C1 segment of cervical spinal cord (tissue), 14 donors: ENCODE data around the gene AANAT.
"Not testable (repeated sequence)": the region's sequence is repeated elsewhere in the genome, so short reads cannot be mapped to it uniquely, and the experiment has no call there.

ENCODE experiments used
- DNase-seq, 14 donors: peaks; one replicate each; lab custom pipeline; 2025; lab: John Stamatoyannopoulos, UW

Gene AANAT

DNA sequence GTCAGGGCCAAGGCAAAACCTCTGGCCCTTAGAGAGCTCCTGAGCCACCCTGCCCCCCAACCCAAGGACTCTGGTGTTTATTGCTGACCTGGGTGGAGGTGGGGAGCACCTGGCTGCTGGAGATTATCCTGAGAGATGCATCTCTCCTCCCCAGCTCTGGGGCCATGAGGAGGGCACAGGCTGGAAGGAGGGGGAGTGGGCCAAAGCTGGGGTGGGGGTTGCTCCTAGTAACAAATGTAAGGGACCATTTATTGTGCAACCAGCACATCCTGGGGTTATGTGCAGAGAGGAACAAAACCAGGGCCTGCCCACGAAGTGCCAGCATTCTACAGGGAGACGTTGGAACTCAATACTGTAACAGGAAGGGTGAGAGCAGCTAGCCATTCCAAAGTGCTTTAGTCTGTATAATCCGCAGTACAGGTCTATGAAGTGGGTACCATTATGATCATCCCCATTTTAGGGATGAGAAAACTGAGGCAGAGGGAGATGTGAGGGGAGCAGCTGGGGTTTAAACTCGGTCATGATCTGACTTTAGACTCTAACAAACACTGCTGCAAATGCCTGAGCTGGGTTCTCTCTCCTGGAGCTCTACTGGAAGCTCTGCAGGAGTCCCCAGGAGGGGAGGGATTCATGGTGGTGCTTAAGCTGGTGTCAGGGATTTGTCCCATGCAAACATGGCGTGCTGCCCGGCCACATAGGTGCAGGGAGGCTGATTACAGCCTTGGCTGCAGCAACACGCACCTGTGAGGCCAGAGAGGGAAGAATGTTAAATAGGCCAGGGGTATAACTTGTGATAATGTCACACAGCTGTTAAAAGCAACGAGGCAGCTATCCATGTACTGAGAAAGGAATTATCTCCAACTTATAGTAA, 35.2 kb downstream of the AANAT start:
- no peak for DNase-seq

DNA sequence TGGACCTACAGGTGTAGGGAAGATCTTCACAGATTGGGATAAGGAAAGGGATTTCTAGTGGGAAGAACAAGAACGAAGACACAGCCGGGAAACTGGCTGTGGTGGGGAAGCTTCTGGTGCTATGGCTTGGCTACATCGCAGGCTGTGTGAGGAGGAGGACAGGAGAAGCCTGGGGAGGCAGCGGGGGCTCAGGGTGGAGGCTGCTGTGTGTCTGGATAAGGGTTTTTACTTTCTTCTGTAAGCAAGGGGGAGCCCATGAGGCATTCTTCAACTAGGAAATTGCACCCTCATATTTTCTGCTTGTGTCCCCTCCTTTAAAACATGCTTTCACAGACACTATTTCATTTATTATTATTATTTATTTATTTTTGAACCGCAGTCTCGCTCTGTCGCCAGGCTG, 36.7 kb downstream of the AANAT start:
- DNase-seq: no peak

DNA sequence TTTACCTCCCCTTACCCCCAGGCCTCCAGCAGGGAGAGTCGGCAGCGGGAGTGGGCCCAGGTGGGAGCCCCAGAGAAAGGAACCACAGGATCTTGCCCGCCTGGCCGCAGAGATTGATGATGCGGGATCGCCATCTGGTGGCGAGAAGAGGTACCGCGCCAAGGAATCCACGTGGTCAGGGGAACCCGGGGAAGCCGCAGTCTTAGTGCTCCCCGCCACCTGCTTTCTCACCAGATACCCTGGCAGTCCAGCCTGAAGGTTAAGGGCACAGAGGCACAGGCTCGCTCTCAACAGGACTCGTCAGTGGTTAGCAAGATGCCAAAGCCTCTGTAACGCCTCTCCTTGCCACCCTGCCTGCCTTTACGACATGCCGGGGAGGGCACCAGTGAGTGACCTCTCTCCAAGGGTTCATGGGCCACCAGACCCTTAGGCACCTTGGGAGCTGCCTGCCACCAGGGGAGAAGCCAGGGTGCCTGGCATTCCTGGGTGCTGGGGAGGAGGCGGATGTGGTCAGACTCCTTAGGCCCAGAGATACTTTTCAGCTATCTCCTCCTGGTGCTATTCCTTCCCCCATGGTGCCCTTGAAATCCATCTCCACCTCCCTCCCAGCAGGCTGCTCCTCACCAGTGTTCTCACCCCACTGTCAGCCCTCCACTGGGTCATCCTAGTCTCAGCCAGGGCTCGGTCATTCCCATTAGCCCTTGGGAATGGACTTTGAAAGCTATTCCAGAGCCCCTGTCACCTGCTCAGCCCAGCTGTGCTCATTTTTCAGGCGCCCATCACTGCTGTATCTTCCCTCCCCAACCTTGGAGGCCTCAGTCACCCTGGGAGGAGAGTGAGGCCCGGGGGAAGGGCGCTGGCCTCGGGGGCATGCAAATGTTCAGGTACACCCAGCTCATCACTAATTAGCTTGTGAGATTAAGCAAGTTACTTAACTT, 39.3 kb downstream of the AANAT start:
- DNase-seq: peak in 13 of 14 donors; percentile 33 to 85 (median 69)

DNA sequence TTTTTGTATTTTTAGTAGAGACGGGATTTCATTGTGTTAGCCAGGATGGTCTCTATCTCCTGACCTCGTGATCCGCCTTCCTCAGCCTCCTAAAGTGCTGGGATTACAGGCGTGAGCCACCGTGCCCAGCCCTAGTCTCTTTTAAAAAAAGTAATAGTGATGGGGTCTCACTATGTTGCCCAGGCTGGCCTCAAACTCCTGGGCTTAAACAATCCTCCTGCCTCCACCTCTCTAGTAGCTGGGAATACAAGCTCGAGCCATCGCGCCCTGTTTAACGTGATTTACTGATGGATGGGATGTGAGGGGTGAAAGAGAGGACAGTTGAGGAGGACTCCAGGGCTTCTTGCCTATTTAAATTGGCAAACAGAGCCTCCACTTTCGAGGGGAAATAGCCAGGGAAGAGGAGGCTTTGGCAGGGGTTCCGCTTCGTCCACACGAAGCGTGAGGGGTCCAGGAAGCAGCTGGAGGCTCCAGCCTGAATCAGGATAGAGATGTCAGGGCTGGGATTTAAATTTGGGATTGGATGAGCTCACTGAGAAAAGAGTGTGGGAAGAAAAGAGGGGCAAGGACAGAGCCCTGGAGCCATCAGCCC, 41.2 kb downstream of the AANAT start:
- DNase-seq: not testable (repeated sequence)

DNA sequence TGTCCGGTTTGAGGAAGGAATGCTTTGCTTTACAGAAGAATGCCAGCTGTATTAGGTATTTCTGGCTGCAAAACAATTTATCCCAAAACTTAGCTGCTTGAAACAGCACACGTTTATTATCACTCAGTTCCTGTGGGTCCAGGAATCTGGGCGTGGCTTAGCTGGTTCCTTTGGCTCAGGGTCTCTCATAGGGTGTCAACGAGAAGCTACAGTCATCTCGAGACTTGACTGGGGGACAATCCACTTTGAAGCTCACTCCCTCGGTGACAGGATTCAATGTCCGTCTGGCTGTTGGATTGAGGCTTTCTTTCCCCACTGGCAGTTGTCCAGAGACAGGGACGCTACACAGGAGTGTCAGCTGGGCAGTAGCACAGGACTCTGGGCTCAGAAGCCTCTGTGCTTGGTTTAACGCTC, 43.4 kb downstream of the AANAT start:
- no peak for DNase-seq

DNA sequence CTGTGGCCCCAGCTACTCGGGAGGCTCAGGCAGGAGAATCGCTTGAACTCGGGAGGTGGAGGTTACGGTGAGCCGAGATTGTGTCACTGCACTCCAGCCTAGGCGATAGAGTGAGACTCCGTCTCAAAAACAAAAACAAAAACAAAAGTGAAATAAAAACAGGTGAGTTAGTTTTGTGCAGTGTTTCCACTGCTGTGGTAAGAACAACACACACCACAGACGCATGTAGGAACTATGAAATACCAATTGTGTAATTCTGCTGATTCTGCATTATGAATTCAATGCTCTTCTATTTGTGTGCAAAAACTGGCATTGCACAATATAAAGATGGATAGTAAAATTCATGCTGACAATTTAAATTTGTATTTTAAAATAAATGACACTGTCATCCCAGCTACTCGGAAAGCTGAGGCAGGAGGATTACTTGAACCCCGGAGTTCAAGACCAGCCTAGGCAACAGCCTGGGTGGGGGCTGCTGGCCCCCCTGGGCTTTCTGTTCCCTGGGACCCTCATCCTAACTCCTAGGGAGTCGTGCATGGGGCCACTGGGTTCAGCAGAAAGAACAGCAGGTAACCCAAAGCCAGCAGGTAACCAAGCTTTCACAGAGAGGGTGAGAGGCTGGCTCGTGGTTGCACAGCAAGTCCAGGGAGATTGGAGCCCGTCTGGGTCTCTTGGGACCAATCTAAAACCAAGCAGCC, 44.4 kb downstream of the AANAT start:
- DNase-seq: no peak

GRCh38 chr17:76512366-76513305, 45.2 kb downstream of the AANAT start:
- no peak for DNase-seq

GRCh38 chr17:76513306-76513692, 45.9 kb downstream of the AANAT start:
- DNase-seq: no peak

- DNase-seq: not testable (repeated sequence)
These were observed 47.0 kb downstream of the AANAT start for GRCh38 chr17:76514355-76514754.

DNA sequence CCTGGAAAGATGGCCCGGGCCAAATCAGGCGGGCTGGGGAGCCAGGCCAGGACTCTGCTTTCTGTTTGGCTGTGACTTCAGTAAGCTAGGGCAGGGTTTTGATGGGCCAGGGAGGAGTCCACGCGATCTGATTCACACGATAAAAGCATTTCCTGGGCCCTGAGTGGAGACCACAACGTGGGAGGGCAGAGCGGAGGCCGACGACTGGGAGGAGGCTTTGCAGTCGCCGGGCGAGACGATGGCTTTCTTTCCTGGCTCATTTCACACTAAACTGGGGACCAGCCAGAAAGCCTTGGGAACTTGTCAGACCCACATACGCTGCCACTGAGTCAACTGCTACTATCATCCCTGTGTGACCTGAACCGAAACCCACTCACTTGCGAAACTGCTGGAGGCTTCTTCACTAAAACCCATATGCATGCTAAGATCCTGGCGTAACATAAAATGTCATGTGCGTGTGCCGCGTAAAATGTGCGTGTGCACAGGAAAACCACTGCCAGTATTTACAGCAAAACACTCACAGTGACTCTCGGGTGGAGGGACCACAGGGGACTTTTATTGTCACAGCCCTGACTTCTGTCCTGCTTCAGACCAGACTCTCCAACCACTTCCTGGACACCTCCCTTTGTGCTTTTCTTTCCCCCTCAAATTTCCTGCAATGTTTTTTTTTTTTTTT, 48.0 kb downstream of the AANAT start:
- DNase-seq: peak in 7 of 14 donors; percentile 35 to 68 (median 51)

GRCh38 chr17:76517638-76518038, 50.2 kb downstream of the AANAT start:
- no peak for DNase-seq

GRCh38 chr17:76519048-76519966, 51.9 kb downstream of the AANAT start:
- no peak for DNase-seq
